ENCODE results near the gene RNASEL.

The RNASEL gene

GRCh38 chr1:182602935-182603645, 14.0 kb upstream of the RNASEL start:
- H3K4me3 ChIP-seq (ENCODE audit: low read depth, low read length): peak overlapping the region; percentile 57

GRCh38 chr1:182601913-182602312, 12.9 kb upstream of the RNASEL start:
- H3K4me3 ChIP-seq (ENCODE audit: low read depth, low read length): no peak overlapping the region
- DNase-seq (ENCODE audit: low read depth): no peak

More at GRCh38 chr1:182602935-182603645, 14.0 kb upstream of the RNASEL start:
- no peak for DNase-seq (ENCODE audit: low read depth)

- peak overlapping the region; percentile 9 for H3K4me3 ChIP-seq (ENCODE audit: low read depth, low read length)
- no peak for DNase-seq (ENCODE audit: low read depth)
These were observed 12.3 kb upstream of the RNASEL start for GRCh38 chr1:182601416-182601786.

- DNase-seq (ENCODE audit: low read depth): no peak
- H3K4me3 ChIP-seq (ENCODE audit: low read depth, low read length): no peak overlapping the region
These were observed 11.8 kb upstream of the RNASEL start for GRCh38 chr1:182600745-182601415.

GRCh38 chr1:182600036-182600713, 11.1 kb upstream of the RNASEL start:
- DNase-seq (ENCODE audit: low read depth): no peak
- no peak overlapping the region for H3K4me3 ChIP-seq (ENCODE audit: low read depth, low read length)

- DNase-seq (ENCODE audit: low read depth): no peak
- H3K4me3 ChIP-seq (ENCODE audit: low read depth, low read length): no peak overlapping the region
These were observed 10.3 kb upstream of the RNASEL start for GRCh38 chr1:182599339-182599738.

- no peak overlapping the region for H3K4me3 ChIP-seq (ENCODE audit: low read depth, low read length)
- DNase-seq (ENCODE audit: low read depth): no peak
These were observed 9.2 kb upstream of the RNASEL start for GRCh38 chr1:182598296-182598695.

GRCh38 chr1:182596934-182597333, 7.9 kb upstream of the RNASEL start:
- no peak for DNase-seq (ENCODE audit: low read depth)
- no peak overlapping the region for H3K4me3 ChIP-seq (ENCODE audit: low read depth, low read length)

GRCh38 chr1:182595641-182596240, 6.7 kb upstream of the RNASEL start:
- H3K4me3 ChIP-seq (ENCODE audit: low read depth, low read length): no peak overlapping the region
- no peak for DNase-seq (ENCODE audit: low read depth)

GRCh38 chr1:182589931-182590330, 875 bp upstream of the RNASEL start:
- no peak overlapping the region for H3K4me3 ChIP-seq (ENCODE audit: low read depth, low read length)
- no peak for DNase-seq (ENCODE audit: low read depth)

- H3K4me3 ChIP-seq (ENCODE audit: low read depth, low read length): no peak overlapping the region
- no peak for DNase-seq (ENCODE audit: low read depth)
These were observed 464 bp upstream of the RNASEL start for GRCh38 chr1:182589520-182589919.

GRCh38 chr1:182587666-182588499, 1.2 kb downstream of the RNASEL start:
- DNase-seq (ENCODE audit: low read depth): no peak
- peak overlapping the region; percentile 72 for H3K4me3 ChIP-seq (ENCODE audit: low read depth, low read length)

GRCh38 chr1:182587093-182587492, 2.0 kb downstream of the RNASEL start:
- H3K4me3 ChIP-seq (ENCODE audit: low read depth, low read length): no peak overlapping the region
- no peak for DNase-seq (ENCODE audit: low read depth)

- H3K4me3 ChIP-seq (ENCODE audit: low read depth, low read length): no peak overlapping the region
- no peak for DNase-seq (ENCODE audit: low read depth)
These were observed 2.7 kb downstream of the RNASEL start for GRCh38 chr1:182586380-182586779.

GRCh38 chr1:182584746-182585145, 4.3 kb downstream of the RNASEL start:
- no peak overlapping the region for H3K4me3 ChIP-seq (ENCODE audit: low read depth, low read length)
- no peak for DNase-seq (ENCODE audit: low read depth)

GRCh38 chr1:182580736-182581135, 8.3 kb downstream of the RNASEL start:
- no peak overlapping the region for H3K4me3 ChIP-seq (ENCODE audit: low read depth, low read length)
- DNase-seq (ENCODE audit: low read depth): no peak

GRCh38 chr1:182575540-182576149, 13.4 kb downstream of the RNASEL start:
- peak; percentile 45 for DNase-seq (ENCODE audit: low read depth)
- H3K4me3 ChIP-seq (ENCODE audit: low read depth, low read length): no peak overlapping the region

GRCh38 chr1:182574156-182574555, 14.9 kb downstream of the RNASEL start:
- DNase-seq (ENCODE audit: low read depth): no peak
- no peak overlapping the region for H3K4me3 ChIP-seq (ENCODE audit: low read depth, low read length)

GRCh38 chr1:182570611-182570970, 18.5 kb downstream of the RNASEL start:
- H3K4me3 ChIP-seq (ENCODE audit: low read depth, low read length): no peak overlapping the region
- no peak for DNase-seq (ENCODE audit: low read depth)
